Measurements from ENCODE around the gene RXFP3.

GRCh38 chr5:33937017-33937706 lies 976 bp downstream of the RXFP3 start:
- TF ChIP-seq CTCF (IDR thresholded peaks at IDR 0.05) (no peak), EZH2 (IDR thresholded peaks at IDR 0.05; ENCODE audit: borderline replicate concordance, insufficient read depth, low read depth, low read length, poor library complexity, severe bottlenecking) (no peak)

All from B cell (primary cell).